ENCODE data around the gene NEDD4. TPM values are rescaled to one million over a fixed set of nuclear protein-coding genes. Genes with fewer than 3 reads are reported as not detected.

The NEDD4 gene
- total and polyA plus RNA-seq, 10 of the 15 experiments (the other 5 are each of a cell fraction or from before 2014, with no cell fraction given): 1.3 to 7.7 (median 4.4) TPM

- H3K9me3 ChIP-seq (replicated peaks; ENCODE audit: control insufficient read depth, insufficient read depth, low read length): no peaks in the 10 kb centered on the region; the same call in 2 of the 3 replicates
- intact Hi-C loops (cut with micrococcal nuclease; ENCODE audit: unreplicated experiment) (no loop called here), in situ Hi-C loops (cut with MboI) (no loop called here)
- SMC1A ChIA-PET (ENCODE audit: uncharacterized antibody, unreplicated experiment): no interaction called here
- H3K4me3 ChIP-seq: no peak overlapping the region
- BruUV-seq (replicated peaks): no TSS peak
- H3K4me2 ChIP-seq (ENCODE audit: control insufficient read depth, insufficient read depth): no peak overlapping the region
- DNase-seq (ENCODE audit: low read depth, low spot score) (no peak), ATAC-seq (no peak), FAIRE-seq (no peak)
- H3K27ac ChIP-seq (ENCODE audit: control insufficient read depth, insufficient read depth): no peak overlapping the region
- H3K79me2 ChIP-seq (ENCODE audit: control insufficient read depth, insufficient read depth, low read length): no peaks in the 10 kb centered on the region
- H4K20me1 ChIP-seq (ENCODE audit: control insufficient read depth, insufficient read depth): no peaks in the 10 kb centered on the region
- H3K36me3 ChIP-seq (ENCODE audit: control insufficient read depth in 2 of 2, insufficient read depth in 2 of 2, low read length in 1 of 2): no peaks in the 10 kb centered on the region
- TF ChIP-seq NFIC (IDR thresholded peaks at IDR 0.05; ENCODE audit: low read depth, low read length) (no peak), ZBTB33 (IDR thresholded peaks at IDR 0.05) (no peak), MLLT1 (IDR thresholded peaks at IDR 0.05) (no peak), TBL1XR1 (IDR thresholded peaks at IDR 0.05; ENCODE audit: low read depth, low read length) (no peak)
- H3K9ac ChIP-seq (ENCODE audit: control insufficient read depth, insufficient read depth, low read length): no peak overlapping the region
- no peak overlapping the region for H2AFZ ChIP-seq (ENCODE audit: control insufficient read depth, low read depth, low read length)
- peaks cover 3% of the 10 kb centered on the region; the same call in 1 of the 2 replicates for H3K4me1 ChIP-seq (ENCODE audit: control insufficient read depth, insufficient read depth, low read length)
- 59% methylated on average over 4 of the region's 4 CpGs for WGBS (ENCODE audit: insufficient coverage, insufficient replicate concordance, low lambda C conversion rate, missing lambda C conversion rate)
- RAD21 ChIA-PET (ENCODE audit: unreplicated experiment): no interaction called here
- POLR2A ChIA-PET: interaction anchor here (0.5 to 0.6 kb wide), 2 partner anchors 526 to 1330 kb away, joined by 4 to 6 read pairs; no protein-coding TSS in a partner anchor
- no peaks in the 10 kb centered on the region for H3K27me3 ChIP-seq (replicated peaks in 1 of 2; ENCODE audit: control insufficient read depth in 2 of 2, insufficient read depth in 2 of 2, low read length in 1 of 2)
- CTCF ChIA-PET: interaction anchor here (1.6 kb wide), 1 partner anchor 10 kb away, joined by 8 read pairs; no protein-coding TSS in a partner anchor
Measured at GRCh38 chr15:56042498-56042897, 49.1 kb upstream of the NEDD4 start.

Data from GM12878 (cell line).